Karpas-422 (cell line): ENCODE results near the gene GET3. TPM values are rescaled to one million over a fixed set of nuclear protein-coding genes. Genes with fewer than 3 reads are reported as not detected.
"Not testable (repeated sequence)": the region's sequence is repeated elsewhere in the genome, so short reads cannot be mapped to it uniquely, and the experiment has no call there.

Source experiments
- DNase-seq: peaks from one replicate; pipeline ENCODE4 v3.0.0-alpha.2; 2015
- H2AFZ ChIP-seq: fragments of 200-600 bp; sonication (generic); 2 replicates; pipeline ENCODE4 v1.6.1; 2014; ENCODE audit warnings: antibody characterized with exemption, low read length, mixed read lengths
- H3K27ac ChIP-seq: fragments of 200-600 bp; sonication (generic); 2 replicates; pipeline ENCODE4 v1.5.1; 2014; ENCODE audit warnings: mild to moderate bottlenecking, low read length, moderate library complexity
- H3K27me3 ChIP-seq: fragments of 200-600 bp; sonication (generic); 2 replicates; pipeline ENCODE4 v1.6.1; 2014; ENCODE audit warnings: low read length, mixed read lengths
- H3K36me3 ChIP-seq: fragments of 200-600 bp; sonication (generic); 2 replicates; pipeline ENCODE4 v1.6.1; 2014; ENCODE audit warnings: low read length, mixed read lengths; ENCODE audit not compliant: insufficient read depth
- H3K4me1 ChIP-seq: fragments of 200-600 bp; sonication (generic); 2 replicates; pipeline ENCODE4 v1.6.1; 2014; ENCODE audit warnings: mild to moderate bottlenecking, low read length, mixed read lengths
- H3K4me2 ChIP-seq: fragments of 200-600 bp; sonication (generic); 2 replicates; pipeline ENCODE4 v1.6.1; 2014; ENCODE audit warnings: low read length, low read depth, mild to moderate bottlenecking; ENCODE audit not compliant: poor library complexity, severe bottlenecking
- H3K4me3 ChIP-seq: fragments of 200-600 bp; sonication (generic); 2 replicates; pipeline ENCODE4 v1.5.1; 2014; ENCODE audit warnings: mild to moderate bottlenecking, antibody characterized with exemption, low read length, mixed read lengths
- H3K79me2 ChIP-seq: fragments of 200-600 bp; sonication (generic); 2 replicates; pipeline ENCODE4 v1.6.1; 2014; ENCODE audit warnings: mild to moderate bottlenecking, low read length, mixed read lengths
- H3K9ac ChIP-seq: fragments of 200-600 bp; sonication (generic); 2 replicates; pipeline ENCODE4 v1.6.0; 2014; ENCODE audit warnings: low read length
- H3K9me2 ChIP-seq: fragments of 200-600 bp; sonication (generic), shearing (Covaris generic); replicated peaks from 2 replicates; pipeline ENCODE4 v1.6.0; 2014; ENCODE audit warnings: mild to moderate bottlenecking, low read length, moderate library complexity; ENCODE audit not compliant: insufficient read depth
- H3K9me3 ChIP-seq: fragments of 300-700, 200-600 bp; sonication (generic); 2 replicates; pipeline ENCODE4 v1.6.1; 2014; ENCODE audit warnings: low read length, mixed read lengths
- H4K20me1 ChIP-seq: fragments of 200-600 bp; sonication (generic); 2 replicates; pipeline ENCODE4 v1.6.1; 2014; ENCODE audit warnings: mild to moderate bottlenecking, antibody characterized with exemption, low read length, low read depth; ENCODE audit not compliant: insufficient read depth
- total RNA-seq: library from RNA; depleted of rRNA; stranded (reverse); fragments of >200 nt; shearing (Covaris generic); gene quantifications from 2 replicates; pipeline ENCODE4 v1.2.3, GENCODE V29; 2014; ENCODE audit warnings: low replicate concordance

GET3 gene
- total RNA-seq, 1 experiment from 2014 or later, result 42.3 TPM

DNA sequence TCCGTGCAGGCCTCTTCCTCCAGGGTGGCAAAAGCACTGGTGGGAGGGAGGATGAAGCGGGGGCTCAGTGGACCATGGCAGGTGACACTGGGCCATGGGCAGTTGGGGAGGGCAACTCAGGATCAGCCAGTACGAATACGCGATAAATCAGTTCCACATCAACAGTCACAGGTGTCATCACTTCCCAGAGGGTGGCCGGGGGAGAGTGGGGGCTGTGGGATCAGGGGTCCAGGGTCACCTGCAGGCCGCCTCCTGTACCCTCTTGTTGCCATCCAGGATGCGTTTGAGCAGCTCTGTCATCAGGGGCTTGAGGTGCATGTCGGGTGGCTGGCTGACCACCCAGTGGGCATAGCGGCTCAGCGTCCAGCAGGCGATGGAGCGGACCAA, 31.0 kb upstream of the GET3 start:
- Histone ChIP-seq H3K36me3 (peaks cover 34% of the 10 kb centered on the region), H3K9me2 (no peaks in the 10 kb centered on the region), H3K4me2 (no peak overlapping the region), H3K4me1 (peaks cover 10% of the 10 kb centered on the region), H3K9ac (no peak overlapping the region), H3K9me3 (no peaks in the 10 kb centered on the region), H3K27ac (no peak overlapping the region), H4K20me1 (peaks cover 16% of the 10 kb centered on the region), H3K79me2 (peaks cover 8% of the 10 kb centered on the region; the same call in 1 of the 2 replicates), H3K4me3 (no peak overlapping the region), H3K27me3 (no peaks in the 10 kb centered on the region), H2AFZ (no peak overlapping the region)
- DNase-seq, result no peak

DNA sequence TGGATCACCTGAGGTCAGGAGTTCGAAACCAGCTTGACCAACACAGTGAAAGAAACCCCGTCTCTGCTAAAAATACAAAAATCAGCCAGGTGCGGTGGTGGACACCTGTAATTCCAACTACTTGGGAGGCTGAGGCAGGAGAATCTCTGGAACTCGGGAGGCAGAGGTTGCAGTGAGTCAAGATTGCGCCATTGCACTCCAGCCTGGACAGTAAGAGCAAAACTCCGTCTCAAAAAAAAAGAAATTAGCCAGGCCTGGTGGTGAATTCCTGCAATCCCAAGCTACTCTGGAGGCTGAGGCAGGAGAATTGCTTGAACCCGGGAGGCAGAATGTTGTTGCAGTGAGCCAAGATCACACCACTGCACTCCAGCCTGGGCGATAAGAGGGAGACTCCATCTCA, 28.7 kb upstream of the GET3 start:
- peaks cover 5% of the 10 kb centered on the region for H4K20me1 ChIP-seq
- peaks cover 22% of the 10 kb centered on the region for H3K36me3 ChIP-seq

DNA sequence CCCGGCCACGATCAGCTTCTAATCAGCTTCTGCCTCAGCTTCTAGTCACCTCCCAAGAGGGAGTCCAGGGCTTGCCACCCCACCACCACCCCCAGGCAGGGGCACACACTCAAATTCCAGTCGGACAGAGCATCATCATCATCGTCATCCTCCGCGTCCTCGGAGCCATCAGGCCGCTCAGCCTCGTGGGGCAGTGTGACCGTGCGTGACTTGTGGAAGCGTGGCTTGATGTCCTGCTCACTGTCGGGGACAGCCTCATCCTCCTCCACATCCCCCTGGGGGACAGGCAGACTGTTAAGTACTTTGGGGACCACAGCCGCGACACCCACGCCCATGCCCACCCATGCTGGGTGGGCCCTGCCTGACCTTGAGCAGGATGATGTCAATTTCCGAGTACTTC, 26.1 kb upstream of the GET3 start:
- H3K27ac ChIP-seq, result no peak overlapping the region
- H3K4me2 ChIP-seq, result no peak overlapping the region
- H3K4me3 ChIP-seq, result no peak overlapping the region
- no peak overlapping the region for H2AFZ ChIP-seq
- no peaks in the 10 kb centered on the region for H3K9me3 ChIP-seq
- H3K36me3 ChIP-seq, result peaks cover 36% of the 10 kb centered on the region
- DNase-seq, result no peak
- H3K27me3 ChIP-seq, result no peaks in the 10 kb centered on the region
- peaks cover 7% of the 10 kb centered on the region; the same call in 1 of the 2 replicates for H4K20me1 ChIP-seq
- H3K79me2 ChIP-seq, result peaks cover 6% of the 10 kb centered on the region; the same call in 1 of the 2 replicates
- no peaks in the 10 kb centered on the region for H3K4me1 ChIP-seq
- no peak overlapping the region for H3K9ac ChIP-seq
- H3K9me2 ChIP-seq, result no peaks in the 10 kb centered on the region

More for the DNA sequence above, 28.7 kb upstream of the GET3 start:
- no peak overlapping the region for H3K9ac ChIP-seq
- DNase-seq, result no peak
- H3K27ac ChIP-seq, result no peak overlapping the region
- H3K4me3 ChIP-seq, result no peak overlapping the region
- H3K9me2 ChIP-seq, result no peaks in the 10 kb centered on the region
- 0 out of 2 replicates have a peak, but pooled peaks cover 6% of the 10 kb centered on the region for H3K79me2 ChIP-seq
- no peak overlapping the region for H3K4me2 ChIP-seq
- no peaks in the 10 kb centered on the region for H3K9me3 ChIP-seq
- H3K4me1 ChIP-seq, result peaks cover 2% of the 10 kb centered on the region; the same call in 1 of the 2 replicates
- no peaks in the 10 kb centered on the region for H3K27me3 ChIP-seq
- no peak overlapping the region for H2AFZ ChIP-seq

DNA sequence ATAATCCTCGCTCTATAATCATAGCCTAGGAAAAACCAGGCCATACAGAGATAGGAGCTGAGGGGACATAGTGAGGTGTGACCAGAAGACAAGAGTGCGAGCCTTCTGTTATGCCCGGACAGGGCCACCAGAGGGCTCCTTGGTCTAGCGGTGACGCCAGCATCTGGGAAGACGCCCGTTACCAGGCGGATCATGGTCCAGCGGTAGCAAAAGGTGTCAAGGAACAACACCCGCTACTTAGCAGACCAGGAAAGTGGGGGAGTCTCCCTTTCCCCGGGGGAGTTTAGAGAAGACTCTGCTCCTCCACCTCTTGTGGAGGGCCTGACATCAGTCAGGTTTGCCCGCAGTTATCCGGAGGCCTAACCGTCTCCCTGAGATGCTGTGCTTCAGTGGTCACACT, 25.2 kb upstream of the GET3 start:
- H3K4me3 ChIP-seq, H3K9me3 ChIP-seq, DNase-seq, H3K27ac ChIP-seq, H3K9ac ChIP-seq, H2AFZ ChIP-seq, H3K4me2 ChIP-seq, H3K27me3 ChIP-seq, H3K9me2 ChIP-seq, H3K4me1 ChIP-seq: not testable (repeated sequence)
- H3K79me2 ChIP-seq, result peaks cover 13% of the 10 kb centered on the region; the same call in 1 of the 2 replicates
- peaks cover 11% of the 10 kb centered on the region; the same call in 1 of the 2 replicates for H4K20me1 ChIP-seq
- peaks cover 40% of the 10 kb centered on the region for H3K36me3 ChIP-seq

DNA sequence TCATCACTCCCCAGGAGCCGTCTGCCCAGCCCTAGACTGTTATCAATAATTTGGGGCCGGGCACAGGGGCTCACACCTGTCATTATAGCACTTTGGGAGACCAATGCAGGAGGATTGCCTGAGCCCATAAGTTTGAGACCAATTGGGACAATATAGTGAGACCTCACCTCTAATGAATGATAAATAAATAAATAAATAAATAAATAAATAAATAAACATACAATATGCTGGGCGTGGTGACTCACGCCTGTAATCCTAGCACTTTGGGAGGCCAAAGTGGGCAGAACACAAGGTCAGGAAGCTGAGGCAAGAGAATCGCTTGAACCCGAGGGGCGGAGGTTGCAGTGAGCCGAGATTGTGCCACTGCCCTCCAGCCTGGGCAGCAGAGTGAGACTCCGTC, 24.0 kb upstream of the GET3 start:
- not testable (repeated sequence) for H3K4me2 ChIP-seq, H3K27me3 ChIP-seq, H2AFZ ChIP-seq, H3K27ac ChIP-seq, H3K9me2 ChIP-seq, H3K4me1 ChIP-seq, H3K9me3 ChIP-seq, H3K4me3 ChIP-seq, DNase-seq, H3K9ac ChIP-seq
- H3K79me2 ChIP-seq, result peaks cover 19% of the 10 kb centered on the region
- peaks cover 11% of the 10 kb centered on the region; the same call in 1 of the 2 replicates for H4K20me1 ChIP-seq
- peaks cover 42% of the 10 kb centered on the region for H3K36me3 ChIP-seq

DNA sequence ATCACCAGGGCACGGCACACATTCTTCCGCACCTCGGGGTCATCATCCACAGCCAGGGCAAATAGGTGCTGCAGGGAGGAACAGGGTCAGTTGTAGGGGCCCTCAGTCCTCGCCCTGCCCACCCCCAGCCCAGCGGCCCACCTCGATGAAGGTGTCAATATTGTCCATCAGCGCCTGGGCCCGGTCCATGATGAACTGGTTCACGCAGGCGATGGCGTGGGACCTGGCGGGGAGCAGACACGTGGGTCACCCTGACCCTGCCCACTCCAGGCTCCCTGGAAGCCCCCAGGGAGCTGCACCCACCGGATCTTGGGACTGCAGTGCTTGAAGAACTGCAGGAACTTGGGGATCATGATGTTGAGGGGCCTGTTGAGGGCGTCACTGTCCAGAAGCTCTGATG, 22.2 kb upstream of the GET3 start:
- Histone ChIP-seq H3K27ac (no peak overlapping the region), H3K9me2 (no peaks in the 10 kb centered on the region), H3K27me3 (no peaks in the 10 kb centered on the region), H3K9me3 (no peaks in the 10 kb centered on the region), H3K36me3 (peaks cover 39% of the 10 kb centered on the region), H4K20me1 (peaks cover 20% of the 10 kb centered on the region; the same call in 1 of the 2 replicates), H3K9ac (no peak overlapping the region), H3K4me1 (no peaks in the 10 kb centered on the region), H3K4me2 (no peak overlapping the region), H2AFZ (no peak overlapping the region), H3K4me3 (no peak overlapping the region), H3K79me2 (peaks cover 37% of the 10 kb centered on the region)
- DNase-seq, result no peak

DNA sequence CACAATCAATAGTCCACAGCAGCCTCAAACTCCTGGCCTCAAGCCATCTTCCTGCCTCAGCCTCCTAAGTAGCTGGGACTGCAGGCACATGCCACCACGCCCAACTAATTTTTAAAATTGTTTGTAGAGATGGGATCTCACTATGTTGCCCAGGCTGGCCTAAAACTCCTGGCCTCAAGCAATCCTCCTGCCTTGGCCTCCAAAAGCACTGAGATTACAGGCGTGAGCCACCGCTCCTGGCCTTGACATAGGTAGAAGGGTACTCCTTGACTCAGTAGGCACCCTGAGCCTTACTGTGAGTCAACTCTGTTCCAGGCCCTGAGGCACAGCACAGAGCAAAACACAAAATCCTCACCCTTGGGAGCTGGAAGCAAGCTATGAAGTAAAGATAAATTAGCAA, 21.4 kb upstream of the GET3 start:
- DNase-seq, result no peak
- no peaks in the 10 kb centered on the region for H3K9me3 ChIP-seq
- no peak overlapping the region for H3K4me3 ChIP-seq
- no peaks in the 10 kb centered on the region for H3K9me2 ChIP-seq
- H3K4me2 ChIP-seq, result no peak overlapping the region
- no peak overlapping the region for H3K27ac ChIP-seq
- H3K36me3 ChIP-seq, result peaks cover 42% of the 10 kb centered on the region
- peaks cover 7% of the 10 kb centered on the region for H3K4me1 ChIP-seq
- peaks cover 46% of the 10 kb centered on the region for H3K79me2 ChIP-seq
- no peak overlapping the region for H3K9ac ChIP-seq
- peaks cover 27% of the 10 kb centered on the region; the same call in 1 of the 2 replicates for H4K20me1 ChIP-seq
- no peaks in the 10 kb centered on the region for H3K27me3 ChIP-seq
- H2AFZ ChIP-seq, result no peak overlapping the region

DNA sequence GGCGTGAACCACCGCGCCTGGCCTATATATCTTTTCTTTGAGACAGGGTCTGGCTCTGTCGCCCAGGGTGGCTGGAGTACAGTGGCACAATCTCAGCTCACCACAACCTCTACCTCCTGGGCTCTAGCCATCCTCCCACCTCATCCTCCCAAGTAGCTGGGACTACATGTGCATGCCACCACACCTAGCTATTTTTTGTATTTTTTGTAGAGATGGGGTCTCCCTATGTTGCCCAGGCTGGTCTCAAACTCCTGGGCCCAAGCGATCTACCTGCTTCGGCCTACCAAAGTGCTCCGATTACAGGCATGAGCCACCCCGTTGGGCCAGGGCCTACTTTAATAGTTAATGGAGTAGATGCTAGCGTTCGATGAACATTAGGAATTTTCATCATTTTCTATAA, 17.0 kb upstream of the GET3 start:
- no peak for DNase-seq
- H3K9me2 ChIP-seq, result no peaks in the 10 kb centered on the region
- peaks cover 25% of the 10 kb centered on the region; the same call in 1 of the 2 replicates for H4K20me1 ChIP-seq
- H3K4me2 ChIP-seq, result peak overlapping the region; percentile 87
- peak overlapping the region; percentile 98 for H3K4me3 ChIP-seq
- peaks cover 25% of the 10 kb centered on the region for H3K4me1 ChIP-seq
- no peak overlapping the region for H3K27ac ChIP-seq
- H3K9me3 ChIP-seq, result no peaks in the 10 kb centered on the region
- H3K36me3 ChIP-seq, result peaks cover 26% of the 10 kb centered on the region
- peak overlapping the region; percentile 98 for H3K9ac ChIP-seq
- H2AFZ ChIP-seq, result no peak overlapping the region
- H3K79me2 ChIP-seq, result peaks cover 65% of the 10 kb centered on the region
- no peaks in the 10 kb centered on the region for H3K27me3 ChIP-seq
